Nephron progenitor cell (in vitro differentiated cells): Measurements from ENCODE around the gene UROC1.

Experiments used
- DNase-seq: peaks from one replicate; pipeline ENCODE4 v3.0.0; 2021
- H3K27ac Mint-ChIP-seq: 2 replicates; pipeline ENCODE4 v1.8.0; 2021; ENCODE audit warnings: mild to moderate bottlenecking, moderate library complexity, mixed read lengths
- H3K27me3 Mint-ChIP-seq: 2 replicates; pipeline ENCODE4 v1.8.0; 2021; ENCODE audit warnings: mild to moderate bottlenecking, low read depth, mixed read lengths; ENCODE audit not compliant: poor library complexity
- H3K36me3 Mint-ChIP-seq: 2 replicates; pipeline ENCODE4 v1.8.0; 2021; ENCODE audit warnings: low read depth, mixed read lengths
- H3K4me1 Mint-ChIP-seq: 2 replicates; pipeline ENCODE4 v1.8.0; 2021; ENCODE audit warnings: mixed read lengths
- H3K4me3 Mint-ChIP-seq: 2 replicates; pipeline ENCODE4 v1.8.0; 2021; ENCODE audit warnings: mild to moderate bottlenecking, moderate library complexity, mixed read lengths
- H3K9me3 Mint-ChIP-seq: 2 replicates; pipeline ENCODE4 v1.8.0; 2021; ENCODE audit warnings: mild to moderate bottlenecking, moderate library complexity, mixed read lengths
- CTCF ChIP-seq: fragments of 200-600 bp; sonication (generic); IDR thresholded peaks from 2 replicates; pipeline ENCODE4 v1.5.0; 2021; ENCODE audit warnings: antibody characterized with exemption

The UROC1 gene

DNA sequence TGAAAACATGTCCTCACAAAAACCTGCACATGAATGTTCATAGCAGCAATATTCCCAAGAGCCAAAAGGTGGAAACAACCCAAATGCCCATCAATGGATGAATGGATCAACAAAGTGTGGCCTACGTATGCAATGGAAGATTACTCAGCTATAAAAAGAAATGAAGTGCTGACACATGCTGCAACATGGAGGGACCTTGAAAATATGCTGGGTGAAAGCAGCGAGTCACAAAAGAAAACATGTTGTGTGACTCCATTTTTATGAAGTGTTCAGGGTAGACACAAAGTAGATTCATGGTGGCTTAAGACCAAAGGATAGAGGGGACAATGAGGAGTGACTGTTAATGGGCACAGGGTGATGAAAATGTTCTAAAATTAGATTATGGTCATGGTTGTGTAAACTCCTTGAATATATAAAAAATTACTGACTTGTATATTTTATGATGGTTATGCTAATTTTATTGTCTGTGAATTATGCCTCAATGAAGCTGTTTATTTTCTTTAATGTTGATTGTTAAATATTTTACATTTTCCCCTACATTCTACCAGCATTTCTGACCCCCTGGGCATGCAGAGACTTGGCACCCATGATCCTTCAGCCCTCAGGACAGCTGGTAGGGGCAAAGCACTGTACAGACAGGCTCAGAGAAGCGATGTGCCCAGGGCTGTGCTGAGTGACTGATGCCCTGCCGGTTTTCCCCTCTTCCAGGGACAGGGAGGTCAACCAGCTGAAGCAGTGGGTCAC, 85.0 kb downstream of the UROC1 start:
- Mint-ChIP-seq H3K9me3 (peaks cover 5% of the 10 kb centered on the region), H3K27me3 (peaks cover 6% of the 10 kb centered on the region), H3K36me3 (peaks cover 15% of the 10 kb centered on the region), H3K4me1 (peaks cover 7% of the 10 kb centered on the region), H3K4me3 (no peak overlapping the region), H3K27ac (no peak overlapping the region)
- no peak for TF ChIP-seq CTCF
- no peak for DNase-seq
